Endometrium (tissue), 2 donors: ENCODE measurements around the gene ZBTB8A.
"Not testable (repeated sequence)": the region's sequence is repeated elsewhere in the genome, so short reads cannot be mapped to it uniquely, and the experiment has no call there.

Experiments used
- FAIRE-seq: peaks from 2 replicates; lab custom pipeline; 2012; peaks lifted over from hg19 to GRCh38; lab: Jason Lieb, UNC
- donor health status: control.
- donor health status: control.

Gene ZBTB8A

GRCh38 chr1:32619701-32620485 is 80.7 kb downstream of the ZBTB8A start:
- FAIRE-seq: no peak

- no peak for FAIRE-seq
These were observed 83.0 kb downstream of the ZBTB8A start for GRCh38 chr1:32622205-32622604.

GRCh38 chr1:32622806-32623681 is 83.8 kb downstream of the ZBTB8A start:
- no peak for FAIRE-seq

GRCh38 chr1:32623775-32624174 is 84.5 kb downstream of the ZBTB8A start:
- FAIRE-seq: no peak

GRCh38 chr1:32626176-32626575 is 86.9 kb downstream of the ZBTB8A start:
- no peak for FAIRE-seq

GRCh38 chr1:32627596-32628162 is 88.5 kb downstream of the ZBTB8A start:
- FAIRE-seq: no peak

GRCh38 chr1:32630173-32630572 is 90.9 kb downstream of the ZBTB8A start:
- FAIRE-seq: not testable (repeated sequence)

- no peak for FAIRE-seq
These were observed 93.6 kb downstream of the ZBTB8A start for GRCh38 chr1:32632829-32633228.

- no peak for FAIRE-seq
These were observed 96.5 kb downstream of the ZBTB8A start for GRCh38 chr1:32635508-32636277.

- no peak for FAIRE-seq
These were observed 97.9 kb downstream of the ZBTB8A start for GRCh38 chr1:32636914-32637645.

GRCh38 chr1:32639489-32640075 is 100.4 kb downstream of the ZBTB8A start:
- no peak for FAIRE-seq

- not testable (repeated sequence) for FAIRE-seq
These were observed 103.1 kb downstream of the ZBTB8A start for GRCh38 chr1:32642292-32642827.

- FAIRE-seq: no peak
These were observed 105.2 kb downstream of the ZBTB8A start for GRCh38 chr1:32644426-32644825.

GRCh38 chr1:32647308-32648134 is 108.3 kb downstream of the ZBTB8A start:
- FAIRE-seq: no peak

GRCh38 chr1:32650248-32650751 is 111.1 kb downstream of the ZBTB8A start, which contains the start of gene ZBTB8OS:
Gene ZBTB8OS (minus strand): TSS chr1:32650550. CDS start chr1:32650529, 21 bp downstream.
- peak; percentile 71 for FAIRE-seq

GRCh38 chr1:32650752-32651460 is 111.7 kb downstream of the ZBTB8A start, which contains the start of gene RBBP4:
Gene RBBP4 (plus strand): TSS chr1:32651208. CDS start chr1:32651307, 99 bp downstream.
- no peak for FAIRE-seq

- no peak for FAIRE-seq
These were observed 112.3 kb downstream of the ZBTB8A start for GRCh38 chr1:32651461-32652073.
